Measurements from ENCODE around the gene GNPAT. TPM values are rescaled to one million over a fixed set of nuclear protein-coding genes. Genes with fewer than 3 reads are reported as not detected.

Gene GNPAT
- total RNA-seq, 1 experiment from 2014 or later: 42.8 TPM

DNA sequence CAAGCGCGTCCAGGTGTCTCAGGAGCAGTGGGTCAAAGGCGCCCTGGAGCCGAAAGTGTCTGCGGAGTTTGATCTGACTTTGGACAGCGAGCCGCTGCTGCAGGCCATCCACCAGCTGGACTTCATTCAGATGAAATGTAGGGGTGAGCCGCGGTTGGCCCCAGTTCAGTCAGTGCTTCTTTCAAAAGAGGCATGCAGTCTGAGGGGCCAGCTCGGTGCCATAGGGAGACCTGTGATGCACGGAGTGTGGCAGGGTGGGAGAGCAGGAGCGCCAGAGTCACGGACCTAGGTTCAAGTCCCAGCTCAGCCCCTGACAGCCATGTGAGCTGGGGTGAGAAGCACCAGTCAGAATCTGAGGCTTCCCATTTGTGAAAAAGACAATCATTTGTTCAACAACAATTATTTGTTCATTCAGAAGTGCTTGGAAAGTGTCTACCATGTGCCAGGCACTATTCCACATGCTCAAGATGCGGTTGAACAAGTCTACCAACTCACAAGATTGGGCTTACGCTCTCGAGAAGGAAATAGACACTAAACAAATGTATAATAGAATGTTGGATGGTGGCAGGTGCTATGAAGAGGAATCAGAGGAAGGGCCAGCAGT is 39.5 kb upstream of the GNPAT start:
- Histone ChIP-seq H3K36me3 (ENCODE audit: control insufficient read depth in 1 of 2, insufficient read depth in 2 of 2, low read length in 2 of 2) (no peaks in the 10 kb centered on the region), H3K4me3 (replicated peaks in 1 of 2; ENCODE audit: low read depth in 1 of 2, low read length in 2 of 2) (no peak overlapping the region), H3K9me2 (ENCODE audit: insufficient read depth) (no peaks in the 10 kb centered on the region), H2AFZ (ENCODE audit: low read depth, low read length, poor library complexity, severe bottlenecking) (no peak overlapping the region), H3K4me1 (ENCODE audit: control insufficient read depth in 1 of 2, insufficient read depth in 2 of 2, low read length in 2 of 2) (no peaks in the 10 kb centered on the region), H3K9ac (ENCODE audit: low read length) (no peak overlapping the region), H3K79me2 (ENCODE audit: insufficient read depth, low read length) (no peaks in the 10 kb centered on the region), H3K27ac (ENCODE audit: low read depth, low read length) (no peak overlapping the region), H3K9me3 (ENCODE audit: control insufficient read depth in 1 of 2, insufficient read depth in 1 of 2, low read depth in 1 of 2, low read length in 2 of 2) (no peaks in the 10 kb centered on the region), H4K20me1 (ENCODE audit: insufficient read depth) (no peaks in the 10 kb centered on the region), H3K27me3 (ENCODE audit: insufficient read depth, low read length) (peaks cover 33% of the 10 kb centered on the region; the same call in 1 of the 2 replicates), H3K4me2 (ENCODE audit: low read length) (no peak overlapping the region)
- ChIA-PET CTCF (no interaction called here), POLR2A (no interaction called here), RAD21 (ENCODE audit: low non-redundant PET in 1 of 2, low total read pairs in 2 of 2, uncharacterized antibody in 2 of 2, unreplicated experiment in 2 of 2) (no interaction called here)
- TF ChIP-seq EZH2phosphoT487 (IDR thresholded peaks at IDR 0.05; ENCODE audit: borderline replicate concordance): no peak
- TF ChIP-seq, protein P1, sequence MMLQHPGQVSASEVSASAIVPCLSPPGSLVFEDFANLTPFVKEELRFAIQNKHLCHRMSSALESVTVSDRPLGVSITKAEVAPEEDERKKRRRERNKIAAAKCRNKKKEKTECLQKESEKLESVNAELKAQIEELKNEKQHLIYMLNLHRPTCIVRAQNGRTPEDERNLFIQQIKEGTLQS (IDR thresholded peaks at IDR 0.05): no peak
- no peak for TF ChIP-seq SRF (IDR thresholded peaks at IDR 0.05; ENCODE audit: low read depth)
- no peak for TF ChIP-seq ELF1 (IDR thresholded peaks at IDR 0.05; ENCODE audit: borderline replicate concordance, low read depth)
- TF ChIP-seq, protein P2, sequence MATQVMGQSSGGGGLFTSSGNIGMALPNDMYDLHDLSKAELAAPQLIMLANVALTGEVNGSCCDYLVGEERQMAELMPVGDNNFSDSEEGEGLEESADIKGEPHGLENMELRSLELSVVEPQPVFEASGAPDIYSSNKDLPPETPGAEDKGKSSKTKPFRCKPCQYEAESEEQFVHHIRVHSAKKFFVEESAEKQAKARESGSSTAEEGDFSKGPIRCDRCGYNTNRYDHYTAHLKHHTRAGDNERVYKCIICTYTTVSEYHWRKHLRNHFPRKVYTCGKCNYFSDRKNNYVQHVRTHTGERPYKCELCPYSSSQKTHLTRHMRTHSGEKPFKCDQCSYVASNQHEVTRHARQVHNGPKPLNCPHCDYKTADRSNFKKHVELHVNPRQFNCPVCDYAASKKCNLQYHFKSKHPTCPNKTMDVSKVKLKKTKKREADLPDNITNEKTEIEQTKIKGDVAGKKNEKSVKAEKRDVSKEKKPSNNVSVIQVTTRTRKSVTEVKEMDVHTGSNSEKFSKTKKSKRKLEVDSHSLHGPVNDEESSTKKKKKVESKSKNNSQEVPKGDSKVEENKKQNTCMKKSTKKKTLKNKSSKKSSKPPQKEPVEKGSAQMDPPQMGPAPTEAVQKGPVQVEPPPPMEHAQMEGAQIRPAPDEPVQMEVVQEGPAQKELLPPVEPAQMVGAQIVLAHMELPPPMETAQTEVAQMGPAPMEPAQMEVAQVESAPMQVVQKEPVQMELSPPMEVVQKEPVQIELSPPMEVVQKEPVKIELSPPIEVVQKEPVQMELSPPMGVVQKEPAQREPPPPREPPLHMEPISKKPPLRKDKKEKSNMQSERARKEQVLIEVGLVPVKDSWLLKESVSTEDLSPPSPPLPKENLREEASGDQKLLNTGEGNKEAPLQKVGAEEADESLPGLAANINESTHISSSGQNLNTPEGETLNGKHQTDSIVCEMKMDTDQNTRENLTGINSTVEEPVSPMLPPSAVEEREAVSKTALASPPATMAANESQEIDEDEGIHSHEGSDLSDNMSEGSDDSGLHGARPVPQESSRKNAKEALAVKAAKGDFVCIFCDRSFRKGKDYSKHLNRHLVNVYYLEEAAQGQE (IDR thresholded peaks at IDR 0.05; ENCODE audit: low read depth): no peak
- no peak for TF ChIP-seq FOSL1 (IDR thresholded peaks at IDR 0.05; ENCODE audit: low read depth)
- TF ChIP-seq ZFX (IDR thresholded peaks at IDR 0.05): no peak
- TF ChIP-seq, protein P3, sequence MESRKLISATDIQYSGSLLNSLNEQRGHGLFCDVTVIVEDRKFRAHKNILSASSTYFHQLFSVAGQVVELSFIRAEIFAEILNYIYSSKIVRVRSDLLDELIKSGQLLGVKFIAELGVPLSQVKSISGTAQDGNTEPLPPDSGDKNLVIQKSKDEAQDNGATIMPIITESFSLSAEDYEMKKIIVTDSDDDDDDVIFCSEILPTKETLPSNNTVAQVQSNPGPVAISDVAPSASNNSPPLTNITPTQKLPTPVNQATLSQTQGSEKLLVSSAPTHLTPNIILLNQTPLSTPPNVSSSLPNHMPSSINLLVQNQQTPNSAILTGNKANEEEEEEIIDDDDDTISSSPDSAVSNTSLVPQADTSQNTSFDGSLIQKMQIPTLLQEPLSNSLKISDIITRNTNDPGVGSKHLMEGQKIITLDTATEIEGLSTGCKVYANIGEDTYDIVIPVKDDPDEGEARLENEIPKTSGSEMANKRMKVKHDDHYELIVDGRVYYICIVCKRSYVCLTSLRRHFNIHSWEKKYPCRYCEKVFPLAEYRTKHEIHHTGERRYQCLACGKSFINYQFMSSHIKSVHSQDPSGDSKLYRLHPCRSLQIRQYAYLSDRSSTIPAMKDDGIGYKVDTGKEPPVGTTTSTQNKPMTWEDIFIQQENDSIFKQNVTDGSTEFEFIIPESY (IDR thresholded peaks at IDR 0.05; ENCODE audit: extremely low read depth, insufficient replicate concordance, low read length): no peak
- TF ChIP-seq YY1 (IDR thresholded peaks at IDR 0.05; ENCODE audit: extremely low read depth, insufficient replicate concordance, low read depth, low read length): no peak
- TF ChIP-seq, protein P4, sequence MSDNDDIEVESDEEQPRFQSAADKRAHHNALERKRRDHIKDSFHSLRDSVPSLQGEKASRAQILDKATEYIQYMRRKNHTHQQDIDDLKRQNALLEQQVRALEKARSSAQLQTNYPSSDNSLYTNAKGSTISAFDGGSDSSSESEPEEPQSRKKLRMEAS (IDR thresholded peaks at IDR 0.05): no peak
- no peak for TF ChIP-seq CBX3 (IDR thresholded peaks at IDR 0.05; ENCODE audit: low read depth)
- TF ChIP-seq, protein P5, sequence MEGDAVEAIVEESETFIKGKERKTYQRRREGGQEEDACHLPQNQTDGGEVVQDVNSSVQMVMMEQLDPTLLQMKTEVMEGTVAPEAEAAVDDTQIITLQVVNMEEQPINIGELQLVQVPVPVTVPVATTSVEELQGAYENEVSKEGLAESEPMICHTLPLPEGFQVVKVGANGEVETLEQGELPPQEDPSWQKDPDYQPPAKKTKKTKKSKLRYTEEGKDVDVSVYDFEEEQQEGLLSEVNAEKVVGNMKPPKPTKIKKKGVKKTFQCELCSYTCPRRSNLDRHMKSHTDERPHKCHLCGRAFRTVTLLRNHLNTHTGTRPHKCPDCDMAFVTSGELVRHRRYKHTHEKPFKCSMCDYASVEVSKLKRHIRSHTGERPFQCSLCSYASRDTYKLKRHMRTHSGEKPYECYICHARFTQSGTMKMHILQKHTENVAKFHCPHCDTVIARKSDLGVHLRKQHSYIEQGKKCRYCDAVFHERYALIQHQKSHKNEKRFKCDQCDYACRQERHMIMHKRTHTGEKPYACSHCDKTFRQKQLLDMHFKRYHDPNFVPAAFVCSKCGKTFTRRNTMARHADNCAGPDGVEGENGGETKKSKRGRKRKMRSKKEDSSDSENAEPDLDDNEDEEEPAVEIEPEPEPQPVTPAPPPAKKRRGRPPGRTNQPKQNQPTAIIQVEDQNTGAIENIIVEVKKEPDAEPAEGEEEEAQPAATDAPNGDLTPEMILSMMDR (IDR thresholded peaks at IDR 0.05 in 2 of 3, conservative IDR thresholded peaks at IDR 0.05 in 1 of 3; ENCODE audit: borderline replicate concordance in 1 of 3, insufficient read depth in 1 of 3, low read depth in 2 of 3, low read length in 2 of 3): no peak
- TF ChIP-seq POLR2A (IDR thresholded peaks at IDR 0.05; ENCODE audit: borderline replicate concordance, extremely low read depth, insufficient read depth, insufficient read length): no peak
- no peak for TF ChIP-seq ZNF274 (IDR thresholded peaks at IDR 0.05; ENCODE audit: low read depth, low read length)
- ATAC-seq (no peak), DNase-seq (ENCODE audit: low read depth, low spot score) (no peak)
- intact Hi-C loops (cut with micrococcal nuclease): no loop called here
- no TSS peak for BruUV-seq (replicated peaks)
